Activated effector memory CD4-positive, alpha-beta T cell treated with anti-CD3 and anti-CD28 coated beads, Interleukin-2, amount 50 U/mL, for 16 hours (primary cell): ENCODE data around the gene LHX3.

Experiments
- DNase-seq: peaks from one replicate; pipeline ENCODE4 v3.0.0-alpha.2; 2020

The LHX3 gene

DNA sequence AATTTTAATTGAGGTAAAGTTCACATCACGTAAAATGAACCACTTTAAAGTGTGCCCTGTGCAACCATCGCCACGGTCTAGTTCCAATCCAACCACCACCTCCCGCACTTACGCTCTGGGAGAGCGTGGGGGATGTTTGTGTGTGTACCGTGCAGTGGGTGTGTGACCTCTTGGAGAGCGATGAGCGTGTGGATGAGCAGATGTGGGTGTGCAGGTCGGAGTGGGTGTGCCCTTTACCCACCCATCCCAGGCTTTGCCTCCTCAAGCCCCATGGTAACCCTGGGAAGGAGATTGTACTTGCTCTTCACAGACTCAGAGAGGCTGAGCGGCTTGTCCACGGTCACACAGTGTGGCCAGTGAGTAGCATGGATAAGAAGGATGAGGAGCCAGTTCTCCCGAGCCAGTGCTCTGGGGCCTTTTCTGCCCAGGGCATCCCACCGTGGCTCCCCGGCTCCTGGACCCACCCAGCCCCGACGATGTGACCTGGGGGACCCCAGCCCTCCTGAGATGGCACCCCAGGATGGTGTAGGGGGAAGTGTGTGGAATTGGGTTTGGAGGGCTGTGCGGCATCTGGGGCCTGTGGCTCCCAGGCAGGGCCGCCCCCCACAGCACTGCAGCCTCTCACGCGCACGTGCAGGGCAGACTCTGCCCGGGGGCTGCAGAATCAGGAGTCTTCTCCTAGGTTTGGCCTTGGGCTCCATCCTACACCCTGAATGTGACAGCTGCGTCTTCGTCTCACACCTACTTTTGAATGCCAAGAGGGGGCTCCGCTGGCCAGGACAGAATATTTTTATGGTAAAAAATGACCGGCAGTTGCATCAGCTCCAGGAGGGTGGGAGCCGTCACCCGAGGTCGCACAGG, 13.6 kb downstream of the LHX3 start:
- no peak for DNase-seq

DNA sequence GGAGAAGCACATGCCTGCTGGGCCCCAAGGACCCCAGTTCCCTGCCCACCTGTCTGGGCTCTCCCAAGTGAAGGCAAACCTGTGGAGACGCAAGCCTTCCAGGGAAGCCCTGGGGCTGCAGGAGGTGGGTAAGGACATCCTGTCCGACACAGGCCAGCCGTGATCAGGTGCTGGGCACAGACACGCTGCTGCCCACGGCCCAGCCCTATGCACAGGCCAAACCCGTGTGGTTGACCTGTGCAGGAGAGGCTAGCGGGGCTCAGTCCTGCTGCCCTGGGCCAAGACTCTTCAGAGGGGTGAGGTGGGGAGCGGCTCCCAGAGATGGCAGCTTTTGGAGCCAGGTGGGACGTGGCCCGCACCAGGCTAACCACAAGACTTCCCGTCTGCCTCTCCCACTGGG, 14.3 kb downstream of the LHX3 start:
- no peak for DNase-seq

DNA sequence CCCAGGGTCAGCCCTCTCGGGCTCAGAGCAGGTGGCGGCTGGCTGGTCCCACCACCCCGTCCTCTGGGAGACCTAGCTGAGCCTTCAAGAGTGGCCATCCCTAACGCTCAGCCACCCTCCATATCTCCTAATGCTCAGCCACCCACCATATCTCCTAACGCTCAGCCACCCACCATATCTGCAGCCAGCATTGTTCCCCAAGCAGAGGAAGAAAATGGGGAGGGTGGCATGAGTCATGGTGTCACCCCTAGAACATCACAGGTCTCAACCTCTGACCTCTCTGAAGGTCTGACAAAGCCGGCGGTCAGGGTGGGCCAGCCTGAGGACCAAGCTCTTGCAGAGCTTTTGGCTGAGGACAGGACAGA, 14.7 kb downstream of the LHX3 start:
- no peak for DNase-seq

DNA sequence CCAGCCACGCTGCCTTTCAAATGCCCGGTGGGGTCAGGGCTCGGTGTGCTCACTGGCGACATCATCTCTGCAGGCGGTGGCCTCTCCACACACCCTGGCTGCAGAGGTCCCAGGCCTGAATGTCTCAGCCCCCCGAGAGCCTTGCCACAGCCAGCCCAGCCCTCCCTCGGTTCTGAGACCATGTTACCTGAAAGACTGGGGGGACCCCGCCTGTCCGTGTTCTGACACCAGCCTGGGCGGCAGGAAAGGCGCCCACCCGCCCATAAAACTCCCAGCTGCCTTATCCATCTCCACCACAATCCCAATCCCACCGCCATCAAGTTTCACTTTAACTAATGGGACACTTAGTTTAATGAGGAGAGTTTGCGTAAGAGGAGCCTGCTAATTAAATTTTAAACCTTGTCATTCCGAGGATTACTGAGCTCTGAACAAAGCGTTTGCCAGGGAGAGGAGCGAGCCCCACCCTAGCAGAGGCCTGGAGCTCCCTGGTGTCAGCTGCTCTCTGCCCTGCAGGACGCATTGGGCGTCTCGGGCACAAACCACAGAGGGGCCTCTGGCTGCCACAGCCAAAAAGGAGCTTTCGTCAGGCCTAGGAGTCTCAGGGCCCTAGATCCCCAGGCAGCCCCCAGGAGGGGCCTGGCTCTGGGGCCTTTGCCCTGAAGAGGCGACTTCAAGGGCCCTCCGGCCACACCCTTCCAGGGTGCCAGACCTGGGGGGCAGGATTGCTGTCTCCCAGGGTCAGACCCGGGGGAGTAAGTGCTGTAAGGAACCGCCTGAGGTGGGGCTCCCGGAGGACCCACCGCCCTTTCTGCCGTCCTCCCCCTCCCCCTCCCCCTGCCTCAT, 15.3 kb downstream of the LHX3 start:
- DNase-seq, result no peak

DNA sequence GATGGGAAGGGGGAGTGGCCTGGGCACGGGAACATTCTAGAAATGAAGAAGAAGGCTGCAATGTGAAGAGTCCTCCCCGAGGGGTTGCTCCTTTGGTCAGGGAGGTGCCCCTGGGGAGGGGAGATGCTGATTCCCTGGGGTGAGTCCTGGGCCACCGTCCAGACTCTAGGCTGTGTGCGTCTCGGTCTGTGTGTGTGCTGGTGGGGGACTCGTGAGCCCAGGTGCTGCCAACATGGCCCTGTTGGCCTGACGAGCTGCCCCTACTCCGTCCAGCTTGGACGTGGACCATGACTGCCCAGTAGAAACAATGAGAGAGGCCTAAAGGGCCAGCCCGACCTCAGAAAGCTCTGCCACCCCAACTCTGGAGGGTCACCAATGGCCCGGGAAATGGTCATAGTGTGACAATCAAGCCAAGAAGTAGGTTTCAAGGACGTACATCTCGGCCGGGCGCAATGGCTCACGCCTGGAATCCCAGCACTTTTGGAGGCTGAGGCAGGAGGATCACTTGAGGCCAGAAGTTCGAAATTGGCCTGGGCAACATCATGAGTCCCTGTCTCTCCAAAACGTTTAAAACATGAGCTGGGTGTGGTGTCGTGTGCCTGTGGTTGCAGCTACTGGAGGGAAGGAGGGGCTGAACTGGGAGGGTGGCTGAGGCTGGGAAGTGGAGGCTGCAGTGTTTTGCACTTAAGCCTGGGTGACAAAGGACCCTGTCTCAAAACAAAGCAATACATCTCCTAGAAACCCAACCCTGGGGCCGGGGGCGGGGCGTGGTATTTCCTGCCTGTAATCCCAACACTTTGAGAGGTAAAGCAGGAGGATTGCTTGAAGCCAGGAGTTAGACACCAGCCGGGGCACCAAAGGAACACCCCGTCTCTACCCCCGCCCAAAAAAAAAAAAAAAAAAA, 17.0 kb downstream of the LHX3 start:
- DNase-seq, result no peak

GRCh38 chr9:136187197-136187596, 17.7 kb downstream of the LHX3 start:
- no peak for DNase-seq

DNA sequence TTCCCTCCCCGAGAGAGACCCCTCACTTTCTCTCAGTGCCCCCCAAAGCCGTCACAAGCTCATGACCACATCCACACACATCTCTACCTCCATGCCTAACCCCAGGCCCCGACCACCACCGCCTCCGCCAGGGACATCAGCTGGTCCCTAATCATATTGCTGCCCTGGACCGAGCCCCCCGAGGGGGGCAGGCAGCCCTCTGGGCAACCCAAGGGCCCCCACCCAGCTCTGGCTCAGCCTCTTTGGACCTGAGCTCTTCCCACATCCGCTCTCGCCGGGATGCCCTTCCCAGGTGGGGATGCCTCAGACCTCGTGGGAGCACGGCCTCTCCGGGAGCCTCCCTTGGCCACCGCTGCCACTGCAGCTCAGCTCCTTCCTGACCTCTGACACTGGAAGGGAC, 18.5 kb downstream of the LHX3 start:
- DNase-seq, result no peak

GRCh38 chr9:136185596-136186366, 19.1 kb downstream of the LHX3 start:
- DNase-seq, result no peak

DNA sequence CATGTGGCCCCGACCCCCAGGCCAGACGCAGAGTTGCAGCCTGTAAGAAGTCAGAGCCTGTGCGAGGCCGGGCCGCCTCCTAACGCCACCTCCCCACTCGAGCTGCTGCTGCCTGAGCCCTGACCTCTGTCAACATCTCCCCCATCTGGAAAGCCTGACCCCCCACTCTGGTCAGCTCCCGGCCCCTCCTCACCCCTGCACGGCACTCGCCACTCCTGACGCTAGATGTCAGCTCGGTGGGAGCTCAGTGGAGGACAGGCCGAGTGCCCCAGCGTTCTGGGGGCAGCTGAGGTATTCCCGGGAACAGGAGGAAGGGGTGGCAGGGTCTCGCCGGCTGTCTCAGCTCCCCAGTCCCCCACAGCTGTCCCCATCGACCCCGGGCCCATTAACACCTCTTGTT, 19.9 kb downstream of the LHX3 start:
- DNase-seq, result no peak

DNA sequence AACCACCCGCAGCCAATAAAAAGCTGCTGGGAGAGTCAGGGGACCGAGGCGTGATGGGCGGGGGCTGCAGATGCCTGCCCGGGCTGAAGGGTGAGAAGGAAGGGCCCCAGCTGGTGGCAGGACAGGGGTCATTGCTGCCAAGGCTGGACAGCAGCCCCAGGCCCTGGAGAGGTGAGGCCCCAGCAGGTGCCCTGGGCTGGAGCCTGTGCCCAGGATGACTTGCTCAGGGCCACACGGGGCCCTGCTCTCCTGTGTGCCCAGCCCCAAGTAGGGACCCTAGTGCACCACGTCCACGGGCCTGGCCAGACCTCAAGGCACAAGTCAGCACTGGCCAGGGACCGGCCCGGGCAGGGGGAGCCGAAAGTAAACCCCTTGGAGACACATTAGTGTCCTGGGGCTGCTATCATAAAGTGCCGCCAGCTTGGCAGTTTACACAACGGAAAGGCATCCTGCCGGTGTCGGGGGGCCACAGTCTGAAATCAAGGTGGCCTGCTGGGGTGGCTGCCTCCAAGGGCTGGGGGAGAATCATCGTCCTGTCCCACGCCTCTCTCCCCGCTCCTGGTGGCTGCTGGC, 22.0 kb downstream of the LHX3 start:
- DNase-seq, result no peak

DNA sequence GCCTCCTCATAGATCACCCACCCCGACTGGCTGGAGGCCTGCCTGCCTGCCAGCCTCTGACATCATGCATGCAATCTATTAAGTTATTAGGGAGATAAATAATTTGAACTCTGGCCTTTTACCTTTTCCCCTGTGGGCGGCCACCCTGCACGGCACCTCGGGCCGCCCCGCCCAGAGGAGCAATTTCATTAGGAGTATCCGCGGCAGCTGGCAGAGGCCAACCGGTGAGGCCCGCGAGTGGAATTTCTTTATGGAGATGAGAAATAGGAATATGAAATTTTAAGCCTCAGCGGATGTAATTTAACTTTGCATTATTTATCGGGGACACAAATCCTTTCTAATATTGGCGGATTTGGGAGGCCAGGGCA, 22.5 kb downstream of the LHX3 start:
- DNase-seq, result no peak

DNA sequence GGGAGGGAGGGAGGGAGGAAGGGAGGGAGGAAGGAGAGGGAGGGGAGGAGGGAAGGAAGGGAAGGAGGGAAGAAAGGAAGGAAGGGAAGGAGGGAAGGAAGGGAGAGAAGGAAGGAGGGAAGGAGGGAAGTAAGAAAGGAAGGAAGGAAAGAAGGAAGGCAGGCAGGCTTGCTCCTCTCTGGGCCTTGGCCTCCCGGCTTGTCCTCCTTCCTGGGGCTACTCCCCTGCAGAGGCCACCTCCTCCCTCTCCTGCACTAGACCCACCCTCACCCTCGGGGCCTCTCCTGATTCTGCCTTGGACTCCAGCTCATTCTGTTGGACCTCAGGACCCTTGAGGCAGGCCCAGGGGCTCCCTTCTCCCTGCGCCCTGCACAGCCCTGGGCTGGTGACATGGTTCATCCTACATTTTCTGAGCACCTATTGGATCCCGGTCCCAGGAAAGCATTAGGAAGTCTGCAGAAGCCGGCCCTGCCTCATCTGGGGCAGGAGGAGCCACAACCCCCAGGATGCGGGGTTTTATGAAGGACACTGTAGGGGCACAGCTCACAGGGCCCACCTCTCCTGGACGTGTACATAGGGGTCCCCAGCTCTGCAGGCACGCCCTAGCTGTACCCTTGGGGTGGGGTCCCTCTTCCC, 23.0 kb downstream of the LHX3 start:
- no peak for DNase-seq

DNA sequence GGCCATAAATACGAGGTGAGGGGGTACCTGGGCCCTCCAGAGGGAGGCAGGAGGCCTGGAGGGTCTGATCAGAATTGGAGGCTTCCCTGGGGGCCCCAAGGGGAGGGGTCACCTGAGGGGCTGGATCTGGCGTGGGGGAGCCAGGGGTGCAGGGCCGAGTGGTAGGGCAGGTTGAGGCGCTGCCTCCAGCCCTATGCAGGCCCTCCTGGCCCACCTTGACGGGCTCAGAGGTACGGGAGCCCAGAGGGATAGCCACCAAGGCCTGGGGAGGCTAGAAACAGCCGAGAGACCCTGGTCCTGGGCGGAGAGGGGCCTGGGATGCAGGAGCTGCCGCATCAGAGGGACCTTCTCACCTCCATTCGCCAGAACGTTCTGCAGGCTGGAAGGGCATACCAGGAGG, 24.3 kb downstream of the LHX3 start:
- DNase-seq, result no peak

DNA sequence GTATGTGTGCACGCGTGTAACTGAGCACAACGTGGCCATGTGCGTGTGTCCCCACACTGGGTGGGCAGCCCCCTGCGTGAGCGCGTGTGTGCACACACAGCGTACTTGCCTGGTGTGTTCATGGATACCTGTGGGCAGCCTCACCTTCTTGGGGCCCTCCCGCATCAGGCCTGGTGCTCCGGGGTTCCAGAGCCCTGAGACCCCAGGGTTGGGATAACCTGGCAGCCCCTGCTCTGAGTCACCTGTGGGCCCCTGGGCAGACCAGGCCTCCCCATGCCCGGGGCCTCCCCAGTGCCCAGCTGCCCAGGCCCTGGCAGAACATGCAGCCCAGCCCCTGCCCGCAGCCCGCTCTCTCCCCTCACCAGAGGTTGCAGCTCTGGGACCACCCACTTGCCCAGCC, 25.2 kb downstream of the LHX3 start:
- no peak for DNase-seq

DNA sequence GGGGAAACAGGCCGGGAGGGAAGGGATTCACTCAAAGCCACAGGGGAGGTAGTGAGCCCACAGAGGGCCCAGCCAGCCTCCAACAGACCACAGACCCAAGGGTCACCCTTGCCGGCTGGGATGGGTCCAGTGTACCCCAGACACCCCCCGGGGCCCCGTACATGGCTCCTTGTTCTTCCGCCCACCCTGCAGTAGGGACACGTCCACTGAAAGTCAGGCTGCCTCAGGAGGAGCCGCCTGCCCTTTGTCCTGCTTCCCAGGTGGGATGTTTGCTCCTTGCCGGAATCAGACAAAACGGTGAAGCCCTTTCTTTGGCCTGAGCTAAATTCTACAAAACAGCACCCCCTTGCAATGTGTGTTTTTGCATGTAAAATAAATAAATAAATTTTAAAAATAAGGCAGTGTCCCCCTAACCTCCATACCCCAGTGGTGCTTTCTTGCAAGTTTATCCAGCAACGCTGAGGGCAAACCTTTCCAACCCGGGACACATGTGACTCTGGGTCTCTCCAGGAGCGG, 25.8 kb downstream of the LHX3 start:
- DNase-seq, result no peak

GRCh38 chr9:136178773-136179075, 26.2 kb downstream of the LHX3 start:
- DNase-seq, result no peak

DNA sequence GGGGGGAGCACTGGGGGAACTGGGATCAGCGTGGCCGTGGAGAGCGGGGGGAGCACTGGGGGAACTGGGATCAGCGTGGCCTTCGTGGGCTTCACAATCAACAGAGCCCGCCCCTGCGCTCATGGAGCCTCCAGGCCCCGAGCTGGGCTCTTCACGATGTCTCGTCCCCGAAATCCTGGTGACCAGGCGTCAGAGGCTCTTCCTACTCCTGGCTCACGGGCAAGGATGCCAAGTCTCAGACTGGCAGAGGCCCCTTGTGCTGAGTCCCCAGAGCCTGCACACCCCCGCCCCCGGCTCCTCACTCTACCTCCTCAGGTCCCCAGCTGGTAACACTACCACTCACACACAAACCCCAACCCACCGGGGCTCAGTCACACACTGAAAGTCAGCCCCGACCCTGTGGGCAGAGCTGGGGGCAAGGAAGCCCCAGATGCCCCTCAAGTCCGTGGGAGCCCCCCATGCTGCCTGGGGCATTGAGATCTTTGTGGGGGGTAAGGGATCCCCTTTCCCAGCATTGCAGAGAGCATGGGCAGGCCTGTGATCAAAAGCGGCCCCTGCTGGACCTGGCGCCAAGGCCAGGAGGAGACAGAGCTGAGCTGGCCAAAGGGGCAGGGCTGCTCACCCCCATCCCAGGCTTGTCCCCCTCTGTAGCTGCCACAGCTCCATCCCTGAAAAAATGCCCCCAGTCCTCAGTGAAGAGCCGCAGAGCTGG, 26.7 kb downstream of the LHX3 start:
- no peak for DNase-seq

DNA sequence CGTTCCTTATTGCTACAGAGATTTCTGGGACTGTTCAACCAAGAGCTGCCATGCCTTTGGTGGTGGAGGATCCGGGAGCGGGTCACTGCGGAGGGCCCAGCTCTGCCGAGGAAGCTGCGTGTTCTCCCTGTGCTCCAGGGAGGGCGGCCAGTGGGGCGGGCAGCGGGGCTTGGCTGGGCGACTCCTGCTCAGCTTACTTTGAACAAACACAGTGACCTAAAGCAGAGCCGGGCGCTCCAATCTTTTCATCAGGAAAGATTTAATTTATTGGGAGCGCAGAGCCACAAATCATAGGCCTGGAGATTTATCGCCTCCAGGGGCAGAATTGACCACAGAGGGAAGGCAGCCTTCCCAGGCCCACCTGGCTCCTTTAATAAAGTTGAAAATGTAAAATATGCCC, 27.7 kb downstream of the LHX3 start:
- no peak for DNase-seq

- DNase-seq, result no peak
These were observed 29.2 kb downstream of the LHX3 start for GRCh38 chr9:136175616-136176197.

- no peak for DNase-seq
These were observed 29.9 kb downstream of the LHX3 start for GRCh38 chr9:136174779-136175615.
